Suprapubic skin (tissue), 3 donors: Measurements from ENCODE around the gene NUDT8.
A peak's percentile ranks its signal among the peaks of the same experiment; 100 is the strongest.

Experiments
- CTCF ChIP-seq, 2 donors: fragments of 200-600 bp in 1 of 2; fragments of 450-650 bp in 1 of 2; sonication (generic) in 1 of 2; IDR thresholded peaks; one replicate each; pipeline ENCODE4 v1.5.1; 2016 to 2019; ENCODE audit warnings: antibody characterized with exemption in 2 of 2, mild to moderate bottlenecking in 1 of 2, moderate library complexity in 1 of 2
- EP300 ChIP-seq: sonication (generic); formaldehyde crosslinking; IDR thresholded peaks from one replicate; pipeline ENCODE4 v1.6.1; 2017; ENCODE audit warnings: antibody characterized with exemption
- POLR2A ChIP-seq, 2 donors: fragments of 450-650 bp; IDR thresholded peaks; one replicate each; pipeline ENCODE4 v1.6.1; 2017; ENCODE audit warnings: antibody characterized with exemption in 2 of 2, mild to moderate bottlenecking in 2 of 2, moderate library complexity in 2 of 2

DNA sequence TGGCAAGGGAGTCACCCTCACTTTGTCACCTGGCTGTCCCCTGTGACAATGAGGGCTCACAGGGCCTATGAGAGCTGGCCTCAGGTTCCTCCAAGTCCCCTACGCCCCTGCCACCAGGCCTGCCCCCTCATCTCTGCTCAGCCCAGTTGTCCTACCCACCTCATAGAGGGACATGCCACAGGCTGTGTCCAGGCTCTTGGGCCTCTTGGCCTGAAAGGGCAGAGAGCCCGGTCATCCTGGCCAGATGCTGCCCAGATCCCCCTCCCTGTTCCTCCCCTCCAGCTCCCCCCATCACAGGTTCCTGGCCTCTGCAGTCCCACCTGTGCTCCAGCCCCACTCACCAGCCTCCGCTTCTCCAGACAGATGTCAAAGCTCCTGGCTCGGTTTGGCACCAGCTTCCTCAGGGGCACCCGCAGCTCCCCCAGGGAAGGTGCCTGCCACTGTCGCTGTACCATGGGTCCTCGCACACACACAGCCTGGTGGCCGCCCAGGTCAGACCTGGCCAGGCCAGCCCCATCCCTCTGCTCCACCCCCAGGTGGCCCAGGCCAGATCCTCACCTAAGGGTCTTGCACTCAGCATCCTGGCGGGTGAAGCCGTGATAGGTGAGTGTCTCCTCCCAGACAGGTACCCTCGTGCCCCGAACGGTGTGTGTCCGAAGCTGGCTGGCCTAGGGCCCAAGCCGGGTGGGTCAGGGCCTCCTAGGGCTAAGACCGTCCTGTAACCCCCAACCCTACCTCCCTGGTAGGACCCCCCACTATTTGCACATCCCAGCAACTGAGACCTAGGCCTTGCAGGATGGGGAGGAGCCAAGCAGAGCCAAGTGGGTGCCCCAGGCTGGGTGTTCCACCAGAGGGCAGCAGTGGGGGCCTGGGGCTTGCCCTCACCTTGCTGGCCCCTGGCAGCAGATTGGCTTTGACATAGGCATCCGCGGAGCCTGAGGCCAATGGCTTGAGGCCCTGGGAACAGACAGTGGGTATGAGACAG lies 14.7 kb downstream of the NUDT8 start:
- no peak for TF ChIP-seq POLR2A (IDR thresholded peaks at IDR 0.05)
- peak in 1 of 2 donors; percentile 44 for TF ChIP-seq CTCF (IDR thresholded peaks at IDR 0.05)
- TF ChIP-seq EP300: no peak
